GM23338 (cell line): ENCODE data around the gene FKBP2. TPM values are rescaled to one million over a fixed set of nuclear protein-coding genes. Genes with fewer than 3 reads are reported as not detected.

Experiments used
- ATAC-seq: fragments of 200-7000 bp; cut with Tn5 transposase; 3 replicates; pipeline ENCODE4 v1.9.1; 2020
- DNase-seq: peaks from one replicate; pipeline ENCODE4 v3.0.0-alpha.2; 2015; ENCODE audit warnings: low spot score
- H2AFZ ChIP-seq: fragments of 200-600 bp; sonication (generic); 2 replicates; pipeline ENCODE4 v1.8.0; 2016; ENCODE audit warnings: antibody characterized with exemption, mild to moderate bottlenecking, moderate library complexity
- H3F3A ChIP-seq: fragments of 200-600 bp; sonication (generic); replicated peaks from 2 replicates; pipeline ENCODE4 v1.8.0; 2017; ENCODE audit warnings: antibody characterized with exemption, mixed run types, low read depth
- H3K27ac ChIP-seq: fragments of 200-600 bp; sonication (generic); 2 replicates; pipeline ENCODE4 v1.6.1; 2016; ENCODE audit warnings: low read depth
- H3K27me3 ChIP-seq: fragments of 200-600 bp; sonication (generic); 2 replicates; pipeline ENCODE4 v1.8.0; 2016; ENCODE audit warnings: mild to moderate bottlenecking, mixed run types, moderate library complexity; ENCODE audit not compliant: insufficient read depth
- H3K36me3 ChIP-seq: fragments of 200-600 bp; sonication (generic); 2 replicates; pipeline ENCODE4 v1.8.0; 2016; ENCODE audit warnings: mild to moderate bottlenecking; ENCODE audit not compliant: insufficient read depth
- H3K4me1 ChIP-seq: fragments of 200-600 bp; sonication (generic); 2 replicates; pipeline ENCODE4 v1.8.0; 2016; ENCODE audit warnings: mild to moderate bottlenecking, moderate library complexity; ENCODE audit not compliant: insufficient read depth
- H3K4me2 ChIP-seq: fragments of 200-600 bp; sonication (generic); 2 replicates; pipeline ENCODE4 v1.7.1; 2017; ENCODE audit warnings: mixed run types
- H3K4me3 ChIP-seq: fragments of 200-600 bp; sonication (generic); 2 replicates; pipeline ENCODE4 v1.6.1; 2016; ENCODE audit warnings: mixed run types
- H3K79me2 ChIP-seq: fragments of 200-600 bp; sonication (generic); replicated peaks from 2 replicates; pipeline ENCODE4 v1.8.0; 2017; ENCODE audit warnings: mild to moderate bottlenecking; ENCODE audit not compliant: insufficient read depth
- H3K9me2 ChIP-seq: fragments of 200-600 bp; sonication (generic); 2 replicates; pipeline ENCODE4 v1.8.0; 2017; ENCODE audit not compliant: insufficient read depth
- H4K20me1 ChIP-seq: fragments of 200-600 bp; sonication (generic); replicated peaks from 2 replicates; pipeline ENCODE4 v1.8.0; 2017; ENCODE audit warnings: mild to moderate bottlenecking; ENCODE audit not compliant: insufficient read depth
- H3K27ac Mint-ChIP-seq: 2 replicates; pipeline ENCODE4 v1.8.0; 2020; ENCODE audit warnings: inconsistent platforms, mild to moderate bottlenecking, moderate library complexity, mixed read lengths
- H3K27me3 Mint-ChIP-seq: 3 replicates; pipeline ENCODE4 v1.8.0; 2022; ENCODE audit warnings: low read depth, mild to moderate bottlenecking, moderate library complexity, mixed read lengths, inconsistent platforms; ENCODE audit not compliant: insufficient read depth, poor library complexity
- H3K36me3 Mint-ChIP-seq: 3 replicates; pipeline ENCODE4 v1.8.0; 2021; ENCODE audit warnings: low read depth, mild to moderate bottlenecking, inconsistent platforms, moderate library complexity, mixed read lengths
- H3K4me1 Mint-ChIP-seq: 3 replicates; pipeline ENCODE4 v1.8.0; 2020; ENCODE audit warnings: mild to moderate bottlenecking, inconsistent platforms, mixed read lengths
- H3K4me3 Mint-ChIP-seq: 3 replicates; pipeline ENCODE4 v1.8.0; 2021; ENCODE audit warnings: moderate library complexity, mild to moderate bottlenecking, inconsistent platforms, mixed read lengths
- H3K9me3 Mint-ChIP-seq: 3 replicates; pipeline ENCODE4 v1.8.0; 2020; ENCODE audit warnings: moderate library complexity, mild to moderate bottlenecking, inconsistent platforms, mixed read lengths
- CREB1 ChIP-seq: fragments of 250-450 bp; sonication (Bioruptor Pico); IDR thresholded peaks from 2 replicates; pipeline ENCODE4 v1.5.0; 2020; ENCODE audit warnings: low read depth, mild to moderate bottlenecking, moderate library complexity
- CTCF ChIP-seq, 2 experiments: fragments of 200-600 bp in 1 of 2; sonication (generic) in 1 of 2; conservative IDR thresholded peaks; 2 replicates each; pipeline versions ENCODE4 v1.5.1 to v1.6.1; 2016 to 2017; ENCODE audit warnings: antibody characterized with exemption in 2 of 2, low read depth in 2 of 2, mild to moderate bottlenecking in 2 of 2, moderate library complexity in 1 of 2
- EZH2 ChIP-seq: fragments of 200-600 bp; sonication (generic); IDR thresholded peaks from one replicate; pipeline ENCODE4 v1.8.0; 2017; ENCODE audit warnings: antibody characterized with exemption, mild to moderate bottlenecking, low read depth; ENCODE audit not compliant: unreplicated experiment
- EZH2phosphoT487 ChIP-seq: fragments of 200-600 bp; sonication (generic); IDR thresholded peaks from one replicate; pipeline ENCODE4 v1.8.1; 2018; ENCODE audit warnings: antibody characterized with exemption; ENCODE audit not compliant: unreplicated experiment
- POLR2AphosphoS5 ChIP-seq: IDR thresholded peaks from 2 replicates; pipeline ENCODE4 v1.6.1; 2016; ENCODE audit warnings: antibody characterized with exemption, low read depth
- REST ChIP-seq: IDR thresholded peaks from one replicate; pipeline ENCODE4 v1.6.1; 2018; ENCODE audit warnings: antibody characterized with exemption; ENCODE audit not compliant: unreplicated experiment
- STAT1 ChIP-seq: IDR thresholded peaks from one replicate; pipeline ENCODE4 v1.6.1; 2016; ENCODE audit warnings: antibody characterized with exemption; ENCODE audit not compliant: unreplicated experiment
- ZNF114 ChIP-seq: fragments of 250-450 bp; sonication (Bioruptor Pico); IDR thresholded peaks from 2 replicates; pipeline ENCODE4 v1.5.0; 2020; ENCODE audit warnings: mild to moderate bottlenecking, moderate library complexity
- ZNF331 ChIP-seq: fragments of 250-450 bp; sonication (Bioruptor Pico); IDR thresholded peaks from 2 replicates; pipeline ENCODE4 v1.5.0; 2020; ENCODE audit warnings: low read depth, mild to moderate bottlenecking, moderate library complexity
- polyA plus RNA-seq: library from polyadenylated mRNA; unstranded; fragments of >200 nt; fragmentation: Nextera tagmentation; extraction: Ambion mirVana; gene quantifications from 2 replicates; pipeline ENCODE4 v1.2.1, GENCODE V29; 2016
- total RNA-seq: library from RNA; depleted of rRNA; stranded (reverse); fragments of >200 nt; shearing (Covaris generic); gene quantifications from 2 replicates; pipeline ENCODE4 v1.2.3, GENCODE V29; 2014

The FKBP2 gene
- total and polyA plus RNA-seq, 2 experiments from 2014 or later = 31.4 to 201 TPM

- Mint-ChIP-seq H3K4me3 (peak overlapping the region; percentile 24; the same call in 1 of the 3 replicates), H3K27me3 (peaks cover 30% of the 10 kb centered on the region), H3K27ac (no peak overlapping the region; the same call in 1 of the 2 replicates), H3K4me1 (peaks cover 29% of the 10 kb centered on the region), H3K36me3 (peaks cover 20% of the 10 kb centered on the region), H3K9me3 (no peaks in the 10 kb centered on the region)
- Histone ChIP-seq H3K4me3 (no peak overlapping the region), H3K79me2 (peaks cover 16% of the 10 kb centered on the region), H3K4me1 (peaks cover 15% of the 10 kb centered on the region; the same call in 1 of the 2 replicates), H3K4me2 (no peak overlapping the region), H3K27ac (no peak overlapping the region), H4K20me1 (no peaks in the 10 kb centered on the region; the same call in 1 of the 2 replicates), H2AFZ (no peak overlapping the region), H3K36me3 (no peaks in the 10 kb centered on the region), H3K27me3 (no peaks in the 10 kb centered on the region), H3K9me2 (no peaks in the 10 kb centered on the region), H3F3A (peaks cover 33% of the 10 kb centered on the region)
- DNase-seq (no peak), ATAC-seq (no peak)
- TF ChIP-seq STAT1 = no peak
- no peak for TF ChIP-seq POLR2AphosphoS5
- no peak for TF ChIP-seq CREB1
These were observed 1.9 kb upstream of the FKBP2 start for GRCh38 chr11:64238999-64239398.

GRCh38 chr11:64239662-64240434 is 1.0 kb upstream of the FKBP2 start:
- TF ChIP-seq CREB1 (no peak), REST (no peak), ZNF114 (CRISPR knock-in tag) (no peak), EZH2 (no peak), EZH2phosphoT487 (no peak), CTCF (conservative IDR thresholded peaks at IDR 0.05; ENCODE audit: low read depth in 2 of 2) (no peak), ZNF331 (CRISPR knock-in tag) (no peak)
- H2AFZ ChIP-seq = no peak overlapping the region
- H3F3A ChIP-seq = peaks cover 33% of the 10 kb centered on the region
- DNase-seq (no peak), ATAC-seq (no peak)
- H3K4me2 ChIP-seq = peak overlapping the region; percentile 96
- peaks cover 32% of the 10 kb centered on the region for H3K4me1 Mint-ChIP-seq
- H3K9me2 ChIP-seq = no peaks in the 10 kb centered on the region
- peaks cover 30% of the 10 kb centered on the region for H3K27me3 Mint-ChIP-seq
- H3K27ac ChIP-seq = peak overlapping the region; percentile 92; the same call in 1 of the 2 replicates
- H3K4me3 Mint-ChIP-seq = peak overlapping the region; percentile 93
- no peaks in the 10 kb centered on the region for H3K36me3 ChIP-seq
- H3K36me3 Mint-ChIP-seq = peaks cover 24% of the 10 kb centered on the region
- peak overlapping the region; percentile 98 for H3K27ac Mint-ChIP-seq
- H3K9me3 Mint-ChIP-seq = no peaks in the 10 kb centered on the region
- H3K4me1 ChIP-seq = peaks cover 17% of the 10 kb centered on the region; the same call in 1 of the 2 replicates
- no peaks in the 10 kb centered on the region for H3K27me3 ChIP-seq
- peak overlapping the region; percentile 97 for H3K4me3 ChIP-seq
- H4K20me1 ChIP-seq = no peaks in the 10 kb centered on the region; the same call in 1 of the 2 replicates
- peaks cover 16% of the 10 kb centered on the region for H3K79me2 ChIP-seq
